ENCODE data around the gene INPP4B.
"Not testable (repeated sequence)": the region's sequence is repeated elsewhere in the genome, so short reads cannot be mapped to it uniquely, and the experiment has no call there.

The INPP4B gene

GRCh38 chr4:142683997-142684396 is 162.1 kb downstream of the INPP4B start:
- no peak for DNase-seq (ENCODE audit: low spot score)

- DNase-seq (ENCODE audit: low spot score): no peak
These were observed 162.6 kb downstream of the INPP4B start for GRCh38 chr4:142683503-142683902.

- no peak for DNase-seq (ENCODE audit: low spot score)
These were observed 174.6 kb downstream of the INPP4B start for GRCh38 chr4:142671516-142671915.

GRCh38 chr4:142663828-142664227 is 182.3 kb downstream of the INPP4B start:
- DNase-seq (ENCODE audit: low spot score): no peak

- no peak for DNase-seq (ENCODE audit: low spot score)
These were observed 185.4 kb downstream of the INPP4B start for GRCh38 chr4:142660728-142661127.

- no peak for DNase-seq (ENCODE audit: low spot score)
These were observed 189.9 kb downstream of the INPP4B start for GRCh38 chr4:142656178-142656577.

GRCh38 chr4:142648378-142648777 is 197.7 kb downstream of the INPP4B start:
- DNase-seq (ENCODE audit: low spot score): no peak

- DNase-seq (ENCODE audit: low spot score): no peak
These were observed 200.5 kb downstream of the INPP4B start for GRCh38 chr4:142645475-142646108.

GRCh38 chr4:142644628-142645027 is 201.5 kb downstream of the INPP4B start:
- DNase-seq (ENCODE audit: low spot score): not testable (repeated sequence)

GRCh38 chr4:142637614-142638013 is 208.5 kb downstream of the INPP4B start:
- no peak for DNase-seq (ENCODE audit: low spot score)

GRCh38 chr4:142631836-142632235 is 214.3 kb downstream of the INPP4B start:
- DNase-seq (ENCODE audit: low spot score): no peak

- peak; percentile 77 for DNase-seq (ENCODE audit: low spot score)
These were observed 230.8 kb downstream of the INPP4B start for GRCh38 chr4:142615324-142615665.

GRCh38 chr4:142614621-142615323 is 231.3 kb downstream of the INPP4B start:
- DNase-seq (ENCODE audit: low spot score): peak; percentile 27

GRCh38 chr4:142607976-142608375 is 238.1 kb downstream of the INPP4B start:
- peak; percentile 15 for DNase-seq (ENCODE audit: low spot score)

GRCh38 chr4:142600952-142601351 is 245.1 kb downstream of the INPP4B start:
- no peak for DNase-seq (ENCODE audit: low spot score)

GRCh38 chr4:142598132-142598531 is 248.0 kb downstream of the INPP4B start:
- DNase-seq (ENCODE audit: low spot score): peak; percentile 2

- no peak for DNase-seq (ENCODE audit: low spot score)
These were observed 249.5 kb downstream of the INPP4B start for GRCh38 chr4:142596595-142596994.

- no peak for DNase-seq (ENCODE audit: low spot score)
These were observed 250.0 kb downstream of the INPP4B start for GRCh38 chr4:142596121-142596520.

- no peak for DNase-seq (ENCODE audit: low spot score)
These were observed 250.8 kb downstream of the INPP4B start for GRCh38 chr4:142595222-142595871.

GRCh38 chr4:142585411-142585810 is 260.7 kb downstream of the INPP4B start:
- no peak for DNase-seq (ENCODE audit: low spot score)

GRCh38 chr4:142583708-142584107 is 262.4 kb downstream of the INPP4B start:
- DNase-seq (ENCODE audit: low spot score): no peak

- DNase-seq (ENCODE audit: low spot score): no peak
These were observed 263.8 kb downstream of the INPP4B start for GRCh38 chr4:142582340-142582739.

GRCh38 chr4:142581881-142582280 is 264.2 kb downstream of the INPP4B start:
- no peak for DNase-seq (ENCODE audit: low spot score)
